Measurements from ENCODE around the gene IPO13.
A peak's percentile ranks its signal among the peaks of the same experiment; 100 is the strongest.

The IPO13 gene, protein sequence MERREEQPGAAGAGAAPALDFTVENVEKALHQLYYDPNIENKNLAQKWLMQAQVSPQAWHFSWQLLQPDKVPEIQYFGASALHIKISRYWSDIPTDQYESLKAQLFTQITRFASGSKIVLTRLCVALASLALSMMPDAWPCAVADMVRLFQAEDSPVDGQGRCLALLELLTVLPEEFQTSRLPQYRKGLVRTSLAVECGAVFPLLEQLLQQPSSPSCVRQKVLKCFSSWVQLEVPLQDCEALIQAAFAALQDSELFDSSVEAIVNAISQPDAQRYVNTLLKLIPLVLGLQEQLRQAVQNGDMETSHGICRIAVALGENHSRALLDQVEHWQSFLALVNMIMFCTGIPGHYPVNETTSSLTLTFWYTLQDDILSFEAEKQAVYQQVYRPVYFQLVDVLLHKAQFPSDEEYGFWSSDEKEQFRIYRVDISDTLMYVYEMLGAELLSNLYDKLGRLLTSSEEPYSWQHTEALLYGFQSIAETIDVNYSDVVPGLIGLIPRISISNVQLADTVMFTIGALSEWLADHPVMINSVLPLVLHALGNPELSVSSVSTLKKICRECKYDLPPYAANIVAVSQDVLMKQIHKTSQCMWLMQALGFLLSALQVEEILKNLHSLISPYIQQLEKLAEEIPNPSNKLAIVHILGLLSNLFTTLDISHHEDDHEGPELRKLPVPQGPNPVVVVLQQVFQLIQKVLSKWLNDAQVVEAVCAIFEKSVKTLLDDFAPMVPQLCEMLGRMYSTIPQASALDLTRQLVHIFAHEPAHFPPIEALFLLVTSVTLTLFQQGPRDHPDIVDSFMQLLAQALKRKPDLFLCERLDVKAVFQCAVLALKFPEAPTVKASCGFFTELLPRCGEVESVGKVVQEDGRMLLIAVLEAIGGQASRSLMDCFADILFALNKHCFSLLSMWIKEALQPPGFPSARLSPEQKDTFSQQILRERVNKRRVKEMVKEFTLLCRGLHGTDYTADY

DNA sequence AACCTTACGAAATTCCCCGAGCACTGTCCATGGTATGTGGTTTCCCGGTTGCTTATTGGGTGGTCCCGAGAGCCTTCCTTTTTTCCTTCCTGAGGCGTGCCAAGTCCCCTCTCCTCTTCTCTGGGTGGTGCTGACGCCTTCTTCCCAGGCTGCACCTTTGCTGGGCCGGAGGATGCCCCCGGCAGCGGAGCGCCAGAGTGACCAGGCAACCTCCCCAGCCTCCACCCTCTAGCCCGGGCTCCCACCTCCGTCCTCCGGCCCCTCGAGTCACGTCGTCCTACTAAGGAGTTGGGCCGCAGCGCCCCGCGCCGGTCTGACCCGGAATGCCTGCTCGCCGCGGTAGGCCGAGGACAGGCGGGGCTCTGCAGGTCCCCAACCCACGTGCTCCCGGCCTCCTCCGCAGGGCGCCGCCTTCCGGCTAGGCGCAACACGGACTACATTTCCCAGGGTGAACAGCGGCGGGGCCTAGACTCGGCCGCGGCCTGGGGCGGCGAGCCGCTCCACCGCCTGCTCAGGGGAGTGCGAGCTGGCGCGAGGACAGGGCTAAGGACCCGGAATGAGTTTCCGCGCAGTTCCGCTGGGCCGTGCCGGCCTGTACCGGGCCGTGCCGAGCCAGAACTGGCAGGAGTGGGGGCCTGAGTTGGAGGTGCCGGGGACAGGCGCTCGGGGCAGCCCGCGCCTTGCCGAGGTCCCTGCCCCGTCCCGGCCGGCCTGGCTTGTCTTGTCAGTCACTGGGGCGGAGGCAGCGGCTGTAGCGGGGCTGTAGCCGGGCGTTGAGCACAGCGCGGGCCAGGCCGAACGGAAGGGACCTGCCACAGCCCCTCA lies at the start of gene IPO13:
TSS of gene IPO13 (plus strand) at position 715 of the 825 bp plus-strand sequence. CDS start 651 bp downstream, outside the sequence.
- TF ChIP-seq, protein P1, sequence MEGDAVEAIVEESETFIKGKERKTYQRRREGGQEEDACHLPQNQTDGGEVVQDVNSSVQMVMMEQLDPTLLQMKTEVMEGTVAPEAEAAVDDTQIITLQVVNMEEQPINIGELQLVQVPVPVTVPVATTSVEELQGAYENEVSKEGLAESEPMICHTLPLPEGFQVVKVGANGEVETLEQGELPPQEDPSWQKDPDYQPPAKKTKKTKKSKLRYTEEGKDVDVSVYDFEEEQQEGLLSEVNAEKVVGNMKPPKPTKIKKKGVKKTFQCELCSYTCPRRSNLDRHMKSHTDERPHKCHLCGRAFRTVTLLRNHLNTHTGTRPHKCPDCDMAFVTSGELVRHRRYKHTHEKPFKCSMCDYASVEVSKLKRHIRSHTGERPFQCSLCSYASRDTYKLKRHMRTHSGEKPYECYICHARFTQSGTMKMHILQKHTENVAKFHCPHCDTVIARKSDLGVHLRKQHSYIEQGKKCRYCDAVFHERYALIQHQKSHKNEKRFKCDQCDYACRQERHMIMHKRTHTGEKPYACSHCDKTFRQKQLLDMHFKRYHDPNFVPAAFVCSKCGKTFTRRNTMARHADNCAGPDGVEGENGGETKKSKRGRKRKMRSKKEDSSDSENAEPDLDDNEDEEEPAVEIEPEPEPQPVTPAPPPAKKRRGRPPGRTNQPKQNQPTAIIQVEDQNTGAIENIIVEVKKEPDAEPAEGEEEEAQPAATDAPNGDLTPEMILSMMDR (IDR thresholded peaks at IDR 0.05): peak; percentile 79
- H3K4me3 ChIP-seq (ENCODE audit: low read depth in 1 of 2, low read length in 1 of 2): peak within 1 kb of the TSS; percentile 83 to 86

DNA sequence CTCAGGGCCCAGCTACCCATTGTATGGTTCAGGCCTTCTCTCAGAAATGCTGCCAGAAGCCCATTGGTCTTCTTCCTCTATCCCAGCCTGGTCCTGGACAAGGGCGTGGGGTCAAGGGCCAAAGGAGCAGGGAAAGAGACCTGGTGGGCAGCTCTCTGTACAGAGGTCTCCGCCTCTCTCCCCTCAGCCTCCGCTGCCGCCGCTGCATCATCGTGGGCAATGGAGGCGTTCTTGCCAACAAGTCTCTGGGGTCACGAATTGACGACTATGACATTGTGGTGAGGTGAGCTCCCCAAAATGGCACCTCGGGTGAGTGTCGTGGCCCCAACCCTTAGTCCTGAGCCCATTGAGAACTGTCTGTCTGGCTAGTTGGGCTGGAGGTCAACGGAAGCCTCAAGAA lies 47.8 kb upstream of the IPO13 start:
- Histone ChIP-seq H3K36me3 (peaks cover 11% of the 10 kb centered on the region), H3K4me1 (ENCODE audit: control insufficient read depth in 1 of 2, insufficient read depth in 1 of 2, low read depth in 1 of 2, low read length in 1 of 2) (no peaks in the 10 kb centered on the region), H3K9me3 (no peaks in the 10 kb centered on the region), H3K4me3 (ENCODE audit: low read depth in 1 of 2, low read length in 1 of 2) (no peak overlapping the region), H3K27me3 (no peaks in the 10 kb centered on the region), H3K27ac (no peak overlapping the region)
- TF ChIP-seq, protein P1 (IDR thresholded peaks at IDR 0.05): no peak

More for the DNA sequence above, at the start of gene IPO13:
- H3K36me3 ChIP-seq: peaks cover 8% of the 10 kb centered on the region
- H3K4me1 ChIP-seq (ENCODE audit: control insufficient read depth in 1 of 2, insufficient read depth in 1 of 2, low read depth in 1 of 2, low read length in 1 of 2): peaks cover 17 to 25% of the 10 kb centered on the region in 2 experiments
- peak within 1 kb of the TSS; percentile 94 for H3K27ac ChIP-seq
- H3K9me3 ChIP-seq: no peaks in the 10 kb centered on the region
- no peaks in the 10 kb centered on the region for H3K27me3 ChIP-seq

DNA sequence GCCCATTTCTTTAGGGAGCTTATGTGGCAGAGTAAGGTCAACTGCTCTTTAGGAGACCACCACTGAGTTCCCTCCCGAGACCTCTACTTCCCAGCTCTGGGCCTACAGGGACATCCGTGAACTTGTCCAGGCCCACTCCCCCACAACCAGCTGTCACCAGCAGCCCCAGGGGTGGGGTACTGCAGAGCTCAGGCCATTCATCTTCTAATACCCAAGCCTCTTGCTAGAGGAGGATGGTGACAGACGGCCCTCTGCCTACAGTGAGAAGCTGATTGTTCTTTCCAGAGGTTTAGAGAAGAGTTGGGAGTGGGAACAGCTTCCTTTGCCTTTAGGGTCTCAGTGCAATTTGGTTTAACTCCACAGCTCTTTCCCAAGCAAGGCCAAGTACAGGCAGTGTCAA lies 46.4 kb upstream of the IPO13 start:
- no peak overlapping the region for H3K4me3 ChIP-seq (ENCODE audit: low read depth in 1 of 2, low read length in 1 of 2)
- TF ChIP-seq, protein P1 (IDR thresholded peaks at IDR 0.05): no peak
- H3K4me1 ChIP-seq (ENCODE audit: control insufficient read depth in 1 of 2, insufficient read depth in 1 of 2, low read depth in 1 of 2, low read length in 1 of 2): no peaks in the 10 kb centered on the region
- no peaks in the 10 kb centered on the region for H3K9me3 ChIP-seq
- no peaks in the 10 kb centered on the region for H3K27me3 ChIP-seq
- H3K27ac ChIP-seq: no peak overlapping the region
- H3K36me3 ChIP-seq: peaks cover 8% of the 10 kb centered on the region

DNA sequence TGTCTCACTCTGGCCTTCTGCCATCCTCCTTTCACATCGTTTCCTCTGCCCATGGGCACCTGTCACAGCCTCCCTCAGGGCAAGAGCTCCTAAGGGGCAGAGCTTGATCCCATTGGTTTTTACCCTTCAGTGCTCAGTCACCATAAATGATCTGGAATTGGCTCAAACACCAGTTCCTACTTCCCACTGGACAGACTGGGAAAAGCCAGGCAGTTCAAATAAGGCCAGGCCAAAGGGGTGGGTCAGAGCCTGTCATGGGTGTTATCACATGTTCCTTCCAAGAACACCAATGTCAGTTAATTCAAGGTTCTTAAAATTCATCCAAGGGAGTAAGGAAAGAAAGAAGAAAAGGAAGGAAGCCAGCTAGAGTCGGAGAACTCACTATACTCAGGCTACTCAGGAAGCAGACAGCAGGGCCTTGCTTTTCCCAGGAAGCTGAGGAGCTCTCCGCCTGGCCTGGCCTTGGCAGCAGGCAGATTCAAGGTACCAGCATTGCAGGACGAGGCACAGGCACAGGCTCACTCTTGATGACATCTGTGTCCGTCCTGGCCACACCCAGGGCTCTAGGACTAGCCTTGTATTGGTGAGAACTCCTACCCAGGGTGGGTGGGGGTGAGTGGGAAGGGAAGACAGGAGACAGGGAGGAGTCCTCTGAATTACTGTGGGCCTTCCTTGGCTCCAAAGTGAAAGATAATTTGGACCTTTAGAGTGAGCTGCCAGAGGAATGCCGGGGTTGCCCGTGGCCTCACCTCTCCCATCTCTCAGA lies 45.4 kb upstream of the IPO13 start:
- Histone ChIP-seq H3K9me3 (no peaks in the 10 kb centered on the region), H3K27me3 (no peaks in the 10 kb centered on the region), H3K4me1 (ENCODE audit: control insufficient read depth in 1 of 2, insufficient read depth in 1 of 2, low read depth in 1 of 2, low read length in 1 of 2) (no peaks in the 10 kb centered on the region), H3K27ac (no peak overlapping the region), H3K36me3 (peaks cover 5% of the 10 kb centered on the region), H3K4me3 (ENCODE audit: low read depth in 1 of 2, low read length in 1 of 2) (no peak overlapping the region)
- TF ChIP-seq, protein P1 (IDR thresholded peaks at IDR 0.05): no peak

All from neutrophil (primary cell).